Nephron progenitor cell (in vitro differentiated cells): Measurements from ENCODE around the gene SPOCD1.

Experiments
- DNase-seq: peaks from one replicate; pipeline ENCODE4 v3.0.0; 2021
- H3K27ac Mint-ChIP-seq: 2 replicates; pipeline ENCODE4 v1.8.0; 2021; ENCODE audit warnings: mild to moderate bottlenecking, moderate library complexity, mixed read lengths
- H3K27me3 Mint-ChIP-seq: 2 replicates; pipeline ENCODE4 v1.8.0; 2021; ENCODE audit warnings: mild to moderate bottlenecking, low read depth, mixed read lengths; ENCODE audit not compliant: poor library complexity
- H3K36me3 Mint-ChIP-seq: 2 replicates; pipeline ENCODE4 v1.8.0; 2021; ENCODE audit warnings: low read depth, mixed read lengths
- H3K4me1 Mint-ChIP-seq: 2 replicates; pipeline ENCODE4 v1.8.0; 2021; ENCODE audit warnings: mixed read lengths
- H3K4me3 Mint-ChIP-seq: 2 replicates; pipeline ENCODE4 v1.8.0; 2021; ENCODE audit warnings: mild to moderate bottlenecking, moderate library complexity, mixed read lengths
- H3K9me3 Mint-ChIP-seq: 2 replicates; pipeline ENCODE4 v1.8.0; 2021; ENCODE audit warnings: mild to moderate bottlenecking, moderate library complexity, mixed read lengths
- CTCF ChIP-seq: fragments of 200-600 bp; sonication (generic); IDR thresholded peaks from 2 replicates; pipeline ENCODE4 v1.5.0; 2021; ENCODE audit warnings: antibody characterized with exemption

The SPOCD1 gene

GRCh38 chr1:31784356-31785019 lies 31.3 kb downstream of the SPOCD1 start:
- H3K27ac Mint-ChIP-seq: no peak overlapping the region

GRCh38 chr1:31783846-31784245 lies 32.0 kb downstream of the SPOCD1 start:
- peaks cover 13% of the 10 kb centered on the region for H3K27me3 Mint-ChIP-seq
- peaks cover 74% of the 10 kb centered on the region for H3K4me1 Mint-ChIP-seq

More at GRCh38 chr1:31784356-31785019, 31.3 kb downstream of the SPOCD1 start:
- H3K27me3 Mint-ChIP-seq: peaks cover 9% of the 10 kb centered on the region
- TF ChIP-seq CTCF: no peak
- H3K9me3 Mint-ChIP-seq: no peaks in the 10 kb centered on the region
- no peak overlapping the region for H3K4me3 Mint-ChIP-seq
- peaks cover 75% of the 10 kb centered on the region for H3K4me1 Mint-ChIP-seq
- DNase-seq: no peak
- H3K36me3 Mint-ChIP-seq: no peaks in the 10 kb centered on the region

GRCh38 chr1:31782421-31783410 lies 33.1 kb downstream of the SPOCD1 start:
- H3K4me1 Mint-ChIP-seq: peaks cover 68% of the 10 kb centered on the region
- H3K36me3 Mint-ChIP-seq: no peaks in the 10 kb centered on the region
- no peaks in the 10 kb centered on the region for H3K9me3 Mint-ChIP-seq
- peaks cover 22% of the 10 kb centered on the region for H3K27me3 Mint-ChIP-seq
- TF ChIP-seq CTCF: no peak
- H3K27ac Mint-ChIP-seq: peak overlapping the region; percentile 62
- no peak for DNase-seq
- H3K4me3 Mint-ChIP-seq: peak overlapping the region; percentile 42

More at GRCh38 chr1:31783846-31784245, 32.0 kb downstream of the SPOCD1 start:
- H3K36me3 Mint-ChIP-seq: no peaks in the 10 kb centered on the region
- DNase-seq: no peak
- H3K4me3 Mint-ChIP-seq: no peak overlapping the region
- no peak for TF ChIP-seq CTCF
- H3K27ac Mint-ChIP-seq: no peak overlapping the region
- no peaks in the 10 kb centered on the region for H3K9me3 Mint-ChIP-seq

- Mint-ChIP-seq H3K4me1 (peaks cover 62% of the 10 kb centered on the region), H3K9me3 (no peaks in the 10 kb centered on the region), H3K4me3 (peak overlapping the region; percentile 52), H3K36me3 (no peaks in the 10 kb centered on the region), H3K27me3 (peaks cover 25% of the 10 kb centered on the region), H3K27ac (no peak overlapping the region)
- DNase-seq: no peak
- no peak for TF ChIP-seq CTCF
Measured at GRCh38 chr1:31781756-31782371, 34.0 kb downstream of the SPOCD1 start.

- no peak for DNase-seq
- Mint-ChIP-seq H3K27me3 (peaks cover 31% of the 10 kb centered on the region), H3K9me3 (no peaks in the 10 kb centered on the region), H3K4me3 (peak overlapping the region; percentile 52), H3K4me1 (peaks cover 57% of the 10 kb centered on the region), H3K36me3 (no peaks in the 10 kb centered on the region), H3K27ac (peak overlapping the region; percentile 17)
- TF ChIP-seq CTCF: no peak
Measured at GRCh38 chr1:31781138-31781755, 34.6 kb downstream of the SPOCD1 start.
